MM.1S (cell line): ENCODE results near the gene ATP13A5.

ENCODE experiments used
- DNase-seq: peaks from one replicate; pipeline ENCODE4 v3.0.0-alpha.2; 2015
- H2AFZ ChIP-seq: fragments of 300-600 bp; sonication (generic); 2 replicates; pipeline ENCODE4 v1.6.0; 2016; ENCODE audit warnings: antibody characterized with exemption, low read length
- H3F3A ChIP-seq: fragments of 300-600 bp; sonication (generic); 2 replicates; pipeline ENCODE4 v1.6.1; 2016; ENCODE audit warnings: mild to moderate bottlenecking, antibody characterized with exemption, low read length, moderate library complexity, mixed read lengths; ENCODE audit not compliant: insufficient read depth
- H3K27ac ChIP-seq: fragments of 300-600 bp; sonication (generic); 2 replicates; pipeline ENCODE4 v1.5.1; 2016; ENCODE audit warnings: mild to moderate bottlenecking, low read length
- H3K27me3 ChIP-seq: fragments of 300-600 bp; sonication (generic); replicated peaks from 2 replicates; pipeline ENCODE4 v1.6.0; 2016; ENCODE audit warnings: low read length; ENCODE audit not compliant: insufficient read depth
- H3K36me3 ChIP-seq: fragments of 300-600 bp; sonication (generic); replicated peaks from 2 replicates; pipeline ENCODE4 v1.6.1; 2016; ENCODE audit warnings: mild to moderate bottlenecking, low read length, mixed read lengths; ENCODE audit not compliant: insufficient read depth
- H3K4me1 ChIP-seq: fragments of 300-600 bp; sonication (generic); 2 replicates; pipeline ENCODE4 v1.6.1; 2016; ENCODE audit warnings: low read length, mixed read lengths
- H3K4me2 ChIP-seq: fragments of 300-600 bp; sonication (generic); 2 replicates; pipeline ENCODE4 v1.6.0; 2016; ENCODE audit warnings: low read depth, low read length
- H3K4me3 ChIP-seq: fragments of 300-600 bp; sonication (generic); 2 replicates; pipeline ENCODE4 v1.5.1; 2016; ENCODE audit warnings: low read length, mixed read lengths
- H3K79me2 ChIP-seq: fragments of 300-600 bp; sonication (generic); 2 replicates; pipeline ENCODE4 v1.6.1; 2016; ENCODE audit warnings: mixed run types, low read length, mixed read lengths
- H3K9ac ChIP-seq: fragments of 300-600 bp; sonication (generic); 2 replicates; pipeline ENCODE4 v1.6.1; 2016; ENCODE audit warnings: low read length, mixed read lengths
- H3K9me2 ChIP-seq: fragments of 300-600 bp; sonication (generic); replicated peaks from 2 replicates; pipeline ENCODE4 v1.6.1; 2016; ENCODE audit warnings: mild to moderate bottlenecking, low read length, mixed read lengths; ENCODE audit not compliant: insufficient read depth
- H3K9me3 ChIP-seq: fragments of 300-600 bp; sonication (generic); replicated peaks from 2 replicates; pipeline ENCODE4 v1.6.1; 2016; ENCODE audit warnings: mild to moderate bottlenecking, low read length, mixed read lengths; ENCODE audit not compliant: insufficient read depth
- H4K20me1 ChIP-seq: fragments of 300-600 bp; sonication (generic); 2 replicates; pipeline ENCODE4 v1.6.1; 2016; ENCODE audit warnings: mild to moderate bottlenecking, low read length, moderate library complexity, mixed read lengths; ENCODE audit not compliant: insufficient read depth
- CTCF ChIP-seq: fragments of 300-600 bp; sonication (generic); IDR thresholded peaks from 2 replicates; pipeline ENCODE4 v1.5.1; 2016; ENCODE audit warnings: antibody characterized with exemption, low read length, mixed read lengths
- EZH2 ChIP-seq: fragments of 300-600 bp; sonication (generic); optimal IDR thresholded peaks from 2 replicates; pipeline ENCODE3; 2017; ENCODE audit warnings: low read depth, mild to moderate bottlenecking, antibody characterized with exemption, low read length, mixed read lengths
- EZH2phosphoT487 ChIP-seq: fragments of 300-600 bp; sonication (generic); IDR thresholded peaks from 2 replicates; pipeline ENCODE4 v1.6.1; 2018; ENCODE audit warnings: antibody characterized with exemption, low read length

The ATP13A5 gene

DNA sequence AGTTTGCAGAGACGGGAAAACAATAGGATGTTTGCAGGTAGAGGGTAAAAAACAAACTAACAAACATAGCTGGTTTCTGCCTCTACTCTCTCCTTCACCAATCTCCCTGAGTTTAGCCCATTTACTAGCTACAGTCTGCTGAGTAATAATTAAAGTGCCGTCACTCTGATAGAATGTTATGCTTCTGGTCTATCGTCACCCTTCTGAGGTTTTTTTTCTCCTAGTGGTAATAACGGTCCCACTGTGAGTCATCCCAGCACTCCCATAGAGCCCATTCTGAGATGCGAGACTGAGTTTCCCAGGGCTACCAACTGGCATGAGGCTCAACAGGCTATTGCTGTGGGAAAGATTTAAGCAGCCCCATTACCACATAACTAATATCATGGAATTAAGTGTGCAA, 81.1 kb downstream of the ATP13A5 start:
- H3K9me2 ChIP-seq: no peaks in the 10 kb centered on the region
- H3K79me2 ChIP-seq: no peaks in the 10 kb centered on the region
- no peak overlapping the region for H3K4me3 ChIP-seq
- H4K20me1 ChIP-seq: no peaks in the 10 kb centered on the region
- no peak for DNase-seq
- no peaks in the 10 kb centered on the region for H3K9me3 ChIP-seq
- no peaks in the 10 kb centered on the region for H3K36me3 ChIP-seq
- H3K27ac ChIP-seq: no peak overlapping the region
- no peak overlapping the region for H3K4me2 ChIP-seq
- no peaks in the 10 kb centered on the region for H3F3A ChIP-seq
- H3K4me1 ChIP-seq: no peaks in the 10 kb centered on the region
- no peaks in the 10 kb centered on the region for H3K27me3 ChIP-seq
- no peak overlapping the region for H3K9ac ChIP-seq
- TF ChIP-seq EZH2phosphoT487: no peak
- no peak for TF ChIP-seq EZH2
- TF ChIP-seq CTCF: no peak
- H2AFZ ChIP-seq: no peak overlapping the region

GRCh38 chr3:193295985-193296384, 82.6 kb downstream of the ATP13A5 start:
- DNase-seq: no peak
- Histone ChIP-seq H3K9me2 (no peaks in the 10 kb centered on the region), H3K9me3 (no peaks in the 10 kb centered on the region), H3K36me3 (no peaks in the 10 kb centered on the region), H3K9ac (no peak overlapping the region), H3K4me3 (no peak overlapping the region), H3K79me2 (no peaks in the 10 kb centered on the region), H3K4me1 (no peaks in the 10 kb centered on the region), H3K27me3 (no peaks in the 10 kb centered on the region), H3K27ac (no peak overlapping the region), H4K20me1 (no peaks in the 10 kb centered on the region), H3F3A (no peaks in the 10 kb centered on the region), H3K4me2 (no peak overlapping the region), H2AFZ (no peak overlapping the region)
- TF ChIP-seq EZH2phosphoT487: no peak
- TF ChIP-seq EZH2: no peak

DNA sequence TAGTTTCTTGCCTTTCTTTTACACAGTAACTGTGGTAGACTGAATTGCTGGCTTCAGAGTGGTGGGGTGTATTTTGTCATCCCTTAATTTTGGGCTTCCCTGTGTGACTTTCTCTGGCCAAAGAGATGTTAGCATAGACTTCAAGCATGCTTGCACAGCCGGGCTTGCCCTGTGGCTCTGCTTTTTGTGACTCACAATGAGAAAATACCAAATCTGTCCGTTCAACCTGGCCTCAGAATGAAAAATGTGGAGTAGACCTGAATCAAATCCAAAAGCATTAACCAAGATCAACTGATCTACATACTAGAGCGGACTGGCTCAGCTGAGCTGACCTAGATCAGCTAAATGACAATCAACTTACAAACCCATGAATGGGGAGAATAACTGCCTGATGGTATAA, 86.2 kb downstream of the ATP13A5 start:
- Histone ChIP-seq H3K9ac (no peak overlapping the region), H3K4me1 (no peaks in the 10 kb centered on the region)
- TF ChIP-seq CTCF (no peak), EZH2phosphoT487 (no peak), EZH2 (no peak)

GRCh38 chr3:193271101-193271840, 107.3 kb downstream of the ATP13A5 start:
- Histone ChIP-seq H3K36me3 (no peaks in the 10 kb centered on the region), H3K4me3 (no peak overlapping the region), H3F3A (no peaks in the 10 kb centered on the region), H3K9me3 (no peaks in the 10 kb centered on the region), H2AFZ (no peak overlapping the region), H4K20me1 (no peaks in the 10 kb centered on the region), H3K9ac (no peak overlapping the region), H3K4me1 (no peaks in the 10 kb centered on the region), H3K79me2 (no peaks in the 10 kb centered on the region), H3K27ac (no peak overlapping the region), H3K27me3 (no peaks in the 10 kb centered on the region), H3K4me2 (no peak overlapping the region), H3K9me2 (no peaks in the 10 kb centered on the region)
- DNase-seq: no peak
- TF ChIP-seq CTCF: no peak
- no peak for TF ChIP-seq EZH2phosphoT487
- TF ChIP-seq EZH2: no peak

More for the DNA sequence above, 86.2 kb downstream of the ATP13A5 start:
- H2AFZ ChIP-seq: no peak overlapping the region
- H3K9me2 ChIP-seq: no peaks in the 10 kb centered on the region
- H3K9me3 ChIP-seq: no peaks in the 10 kb centered on the region
- no peaks in the 10 kb centered on the region for H3K79me2 ChIP-seq
- H3K4me3 ChIP-seq: no peak overlapping the region
- no peaks in the 10 kb centered on the region for H4K20me1 ChIP-seq
- H3F3A ChIP-seq: no peaks in the 10 kb centered on the region
- H3K36me3 ChIP-seq: no peaks in the 10 kb centered on the region
- H3K27ac ChIP-seq: no peak overlapping the region
- H3K27me3 ChIP-seq: no peaks in the 10 kb centered on the region
- DNase-seq: no peak
- no peak overlapping the region for H3K4me2 ChIP-seq
